ENCODE measurements around the gene AQP12B.

The AQP12B gene

DNA sequence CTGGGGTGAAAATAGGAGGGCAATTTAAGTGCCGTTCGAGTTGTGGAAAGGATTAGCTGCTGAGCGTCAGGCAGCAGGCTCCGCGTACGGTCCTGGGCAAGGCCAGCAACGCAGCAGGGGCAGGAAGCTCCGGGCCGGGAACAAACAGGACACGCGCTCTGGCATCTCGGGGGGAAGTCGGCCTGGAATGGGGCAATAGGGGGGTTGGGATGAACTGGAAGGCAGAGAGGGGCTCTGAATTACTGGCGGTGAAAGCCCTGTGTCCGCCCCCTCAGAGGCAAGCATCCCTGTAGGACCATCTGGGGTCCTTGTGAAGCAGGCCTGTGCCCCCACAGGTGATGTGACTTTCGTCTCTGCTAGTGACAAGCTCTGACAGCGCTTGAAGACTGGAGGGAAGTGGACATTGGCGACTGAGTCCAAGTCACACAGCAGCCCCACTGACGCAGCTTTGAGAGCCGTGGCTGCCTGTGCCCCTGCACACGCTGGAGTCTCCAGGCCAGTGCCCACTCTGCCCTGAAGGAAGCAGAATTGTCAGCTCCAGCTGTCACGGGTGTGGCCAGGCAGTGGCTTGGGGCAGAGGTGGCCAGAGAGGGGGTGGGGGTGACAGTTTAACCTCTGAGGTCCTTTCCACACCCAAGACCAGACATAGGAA is 35.1 kb downstream of the AQP12B start:
- TF ChIP-seq, protein P1, sequence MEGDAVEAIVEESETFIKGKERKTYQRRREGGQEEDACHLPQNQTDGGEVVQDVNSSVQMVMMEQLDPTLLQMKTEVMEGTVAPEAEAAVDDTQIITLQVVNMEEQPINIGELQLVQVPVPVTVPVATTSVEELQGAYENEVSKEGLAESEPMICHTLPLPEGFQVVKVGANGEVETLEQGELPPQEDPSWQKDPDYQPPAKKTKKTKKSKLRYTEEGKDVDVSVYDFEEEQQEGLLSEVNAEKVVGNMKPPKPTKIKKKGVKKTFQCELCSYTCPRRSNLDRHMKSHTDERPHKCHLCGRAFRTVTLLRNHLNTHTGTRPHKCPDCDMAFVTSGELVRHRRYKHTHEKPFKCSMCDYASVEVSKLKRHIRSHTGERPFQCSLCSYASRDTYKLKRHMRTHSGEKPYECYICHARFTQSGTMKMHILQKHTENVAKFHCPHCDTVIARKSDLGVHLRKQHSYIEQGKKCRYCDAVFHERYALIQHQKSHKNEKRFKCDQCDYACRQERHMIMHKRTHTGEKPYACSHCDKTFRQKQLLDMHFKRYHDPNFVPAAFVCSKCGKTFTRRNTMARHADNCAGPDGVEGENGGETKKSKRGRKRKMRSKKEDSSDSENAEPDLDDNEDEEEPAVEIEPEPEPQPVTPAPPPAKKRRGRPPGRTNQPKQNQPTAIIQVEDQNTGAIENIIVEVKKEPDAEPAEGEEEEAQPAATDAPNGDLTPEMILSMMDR (IDR thresholded peaks at IDR 0.05; ENCODE audit: insufficient read depth, low read length, poor library complexity, severe bottlenecking), result no peak
- Histone ChIP-seq H3K4me3 (replicated peaks; ENCODE audit: low read depth, low read length) (no peak overlapping the region), H3K36me3 (ENCODE audit: control insufficient read depth, insufficient read depth, low read length) (no peaks in the 10 kb centered on the region), H3K27me3 (replicated peaks; ENCODE audit: control insufficient read depth, insufficient read depth, low read length) (no peaks in the 10 kb centered on the region)
- DNase-seq (ENCODE audit: extremely low read depth, insufficient read length), result no peak

DNA sequence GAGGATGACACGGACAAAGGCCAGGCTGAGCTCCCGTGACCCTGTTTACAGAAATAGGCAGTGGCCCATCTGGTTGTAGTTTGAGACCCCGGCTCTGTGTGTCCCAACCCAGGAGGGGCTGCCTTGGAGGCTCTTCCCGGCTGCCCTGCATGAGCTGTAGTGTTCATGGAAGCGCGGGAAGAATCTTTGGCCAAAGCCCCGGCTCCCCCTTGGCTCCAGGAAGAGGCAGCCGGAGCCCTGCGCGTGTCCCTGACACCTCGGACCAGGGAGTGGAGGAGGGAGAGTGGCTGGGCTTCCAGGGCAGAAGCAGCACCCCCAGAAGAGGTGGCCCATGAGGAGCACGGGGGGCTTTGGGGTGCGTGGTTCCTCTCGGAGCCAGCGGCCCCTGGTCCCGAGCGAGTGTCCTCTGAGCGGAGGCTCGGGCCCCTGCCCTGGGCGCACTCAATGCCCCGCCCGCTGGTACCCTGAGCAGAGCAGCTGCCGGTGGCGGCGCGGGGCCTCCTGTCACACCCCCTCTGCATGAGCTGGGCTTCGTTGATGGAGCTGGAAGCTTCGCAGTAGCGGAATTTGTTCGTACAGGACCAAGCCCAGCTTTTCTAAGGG is 35.7 kb downstream of the AQP12B start:
- TF ChIP-seq, protein P1 (IDR thresholded peaks at IDR 0.05; ENCODE audit: insufficient read depth, low read length, poor library complexity, severe bottlenecking), result no peak
- DNase-seq (ENCODE audit: extremely low read depth, insufficient read length), result no peak
- Histone ChIP-seq H3K27me3 (replicated peaks; ENCODE audit: control insufficient read depth, insufficient read depth, low read length) (no peaks in the 10 kb centered on the region), H3K4me3 (replicated peaks; ENCODE audit: low read depth, low read length) (no peak overlapping the region), H3K36me3 (ENCODE audit: control insufficient read depth, insufficient read depth, low read length) (no peaks in the 10 kb centered on the region)

DNA sequence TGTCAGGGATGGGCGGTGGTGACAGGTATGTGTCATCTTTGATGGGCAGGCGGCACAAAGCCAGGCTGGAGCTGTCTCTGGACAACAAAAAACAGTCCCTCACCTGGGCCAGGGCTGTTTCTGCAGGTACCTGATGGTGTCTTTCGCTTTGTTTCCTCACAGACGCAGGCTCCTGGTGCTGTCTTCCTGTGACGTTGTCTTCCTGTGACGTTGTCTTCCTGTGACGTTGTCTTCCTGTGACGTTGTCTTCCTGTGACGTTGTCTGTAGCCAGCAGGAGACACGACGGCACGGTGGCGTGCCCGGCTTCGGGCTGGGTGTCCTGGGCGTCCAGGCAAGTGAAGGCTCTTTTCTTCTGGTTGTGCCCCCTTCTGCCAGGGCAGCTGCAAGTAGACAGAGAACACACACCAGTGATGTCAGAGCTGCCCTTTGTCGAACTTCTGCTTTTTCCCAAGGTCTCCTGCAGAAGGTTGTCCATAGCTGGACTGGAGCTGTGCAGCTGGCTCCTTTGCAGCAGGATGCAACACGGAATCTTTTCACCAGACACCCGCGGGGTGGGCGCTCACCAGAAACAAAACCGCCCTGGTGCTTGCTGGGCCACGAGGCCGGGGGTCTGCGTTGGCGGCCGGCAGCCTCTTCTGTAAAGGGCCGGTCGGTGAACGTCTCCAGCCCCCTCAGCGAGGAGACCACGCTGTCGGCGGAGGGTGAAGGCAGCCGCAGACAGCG is 36.3 kb downstream of the AQP12B start:
- no peak overlapping the region for H3K4me3 ChIP-seq (replicated peaks; ENCODE audit: low read depth, low read length)
- DNase-seq (ENCODE audit: extremely low read depth, insufficient read length), result no peak
- no peaks in the 10 kb centered on the region for H3K27me3 ChIP-seq (replicated peaks; ENCODE audit: control insufficient read depth, insufficient read depth, low read length)
- TF ChIP-seq, protein P1 (IDR thresholded peaks at IDR 0.05; ENCODE audit: insufficient read depth, low read length, poor library complexity, severe bottlenecking), result no peak
- H3K36me3 ChIP-seq (ENCODE audit: control insufficient read depth, insufficient read depth, low read length), result no peaks in the 10 kb centered on the region

DNA sequence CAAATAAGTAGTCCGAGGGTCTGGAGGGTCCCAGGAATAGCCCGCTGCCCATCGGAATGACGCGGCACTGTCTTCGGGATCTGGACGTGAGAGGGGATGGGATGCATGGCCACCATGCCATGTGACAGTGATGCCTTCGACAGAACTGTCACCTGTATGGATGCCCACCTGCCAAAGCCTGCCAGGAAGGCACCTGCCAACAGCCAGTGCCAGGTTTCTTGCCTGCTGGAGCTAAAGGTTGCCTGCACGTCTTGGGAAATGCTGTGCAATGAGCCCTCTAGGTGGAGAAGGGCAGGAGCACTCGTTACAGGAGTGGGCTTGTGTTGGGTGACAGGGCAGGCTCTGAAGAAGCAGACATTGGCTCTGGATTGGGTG is 36.9 kb downstream of the AQP12B start:
- TF ChIP-seq, protein P1 (IDR thresholded peaks at IDR 0.05; ENCODE audit: insufficient read depth, low read length, poor library complexity, severe bottlenecking), result no peak
- H3K4me3 ChIP-seq (replicated peaks; ENCODE audit: low read depth, low read length), result no peak overlapping the region
- no peaks in the 10 kb centered on the region for H3K36me3 ChIP-seq (ENCODE audit: control insufficient read depth, insufficient read depth, low read length)
- no peaks in the 10 kb centered on the region for H3K27me3 ChIP-seq (replicated peaks; ENCODE audit: control insufficient read depth, insufficient read depth, low read length)
- DNase-seq (ENCODE audit: extremely low read depth, insufficient read length), result no peak

DNA sequence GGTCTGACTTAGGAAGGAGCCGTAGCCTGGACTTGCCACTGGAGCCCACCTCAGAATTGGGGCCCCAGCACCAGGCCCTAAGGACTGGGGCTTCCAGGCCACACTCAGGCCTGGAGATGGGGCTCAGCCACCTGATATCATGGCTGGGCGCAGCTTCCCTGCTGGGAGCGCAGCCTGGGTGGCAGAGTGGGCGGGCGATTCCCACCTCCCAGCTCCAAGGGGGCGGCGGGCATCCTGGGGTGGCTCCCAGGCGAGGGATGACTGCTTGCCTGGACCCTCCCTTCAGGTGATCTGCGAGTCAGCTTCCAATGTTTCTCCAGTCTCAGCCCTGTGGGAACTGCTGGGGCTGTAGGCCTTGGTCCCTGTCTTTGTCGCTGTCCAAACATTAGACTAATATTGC is 37.3 kb downstream of the AQP12B start:
- no peak overlapping the region for H3K4me3 ChIP-seq (replicated peaks; ENCODE audit: low read depth, low read length)
- TF ChIP-seq, protein P1 (IDR thresholded peaks at IDR 0.05; ENCODE audit: insufficient read depth, low read length, poor library complexity, severe bottlenecking), result no peak
- no peak for DNase-seq (ENCODE audit: extremely low read depth, insufficient read length)
- no peaks in the 10 kb centered on the region for H3K27me3 ChIP-seq (replicated peaks; ENCODE audit: control insufficient read depth, insufficient read depth, low read length)
- no peaks in the 10 kb centered on the region for H3K36me3 ChIP-seq (ENCODE audit: control insufficient read depth, insufficient read depth, low read length)

Measured in GM06990 (cell line).